ENCODE results near the gene MTX1.

Gene MTX1

GRCh38 chr1:155175281-155175926, 33.1 kb upstream of the MTX1 start:
- ChIA-PET POLR2A (interaction anchor here (0.7 kb wide), 1 partner anchor 1317 kb away, joined by 3 read pairs; no protein-coding TSS in a partner anchor), CTCF (interaction anchor here (0.9 to 11.6 kb wide), 19 partner anchors 10 to 416 kb away, joined by 3 to 167 read pairs (median 4); partner anchors contain the start of genes MTX1 and THBS3)
- no peak for DNase-seq (ENCODE audit: extremely low spot score)
- no peak for TF ChIP-seq CTCF (IDR thresholded peaks at IDR 0.05; ENCODE audit: control extremely low read depth, extremely low read depth, low read depth, missing control alignments)

- ChIA-PET POLR2A (no interaction called here), CTCF (interaction anchor here (0.9 to 11.6 kb wide), 15 partner anchors 9 to 415 kb away, joined by 3 to 167 read pairs (median 8); partner anchors contain the start of genes MTX1 and THBS3)
- TF ChIP-seq CTCF (IDR thresholded peaks at IDR 0.05; ENCODE audit: control extremely low read depth, extremely low read depth, low read depth, missing control alignments), result no peak
- no peak for DNase-seq (ENCODE audit: extremely low spot score)
These were observed 32.5 kb upstream of the MTX1 start for GRCh38 chr1:155175927-155176371.

GRCh38 chr1:155176544-155177071, 31.9 kb upstream of the MTX1 start:
- peak; percentile 94 for TF ChIP-seq CTCF (IDR thresholded peaks at IDR 0.05; ENCODE audit: control extremely low read depth, extremely low read depth, low read depth, missing control alignments)
- POLR2A ChIA-PET, result no interaction called here
- DNase-seq (ENCODE audit: extremely low spot score), result peak; percentile 89
- CTCF ChIA-PET, result interaction anchor here (0.7 to 11.6 kb wide), 15 partner anchors 9 to 206 kb away, joined by 3 to 167 read pairs (median 9); partner anchors contain the start of genes MTX1, SHC1 and THBS3

GRCh38 chr1:155177192-155177917, 31.1 kb upstream of the MTX1 start:
- ChIA-PET POLR2A (no interaction called here), CTCF (interaction anchor here (0.7 to 11.6 kb wide), 14 partner anchors 9 to 207 kb away, joined by 3 to 167 read pairs (median 6); partner anchors contain the start of gene SHC1)
- DNase-seq (ENCODE audit: extremely low spot score), result no peak
- no peak for TF ChIP-seq CTCF (IDR thresholded peaks at IDR 0.05; ENCODE audit: control extremely low read depth, extremely low read depth, low read depth, missing control alignments)

GRCh38 chr1:155177918-155178281, 30.6 kb upstream of the MTX1 start:
- DNase-seq (ENCODE audit: extremely low spot score), result no peak
- ChIA-PET POLR2A (interaction anchor here (0.6 kb wide), 1 partner anchor 17 kb away, joined by 3 read pairs; no protein-coding TSS in a partner anchor), CTCF (interaction anchor here (0.7 to 11.6 kb wide), 12 partner anchors 8 to 93 kb away, joined by 3 to 167 read pairs (median 6); no protein-coding TSS in a partner anchor)
- no peak for TF ChIP-seq CTCF (IDR thresholded peaks at IDR 0.05; ENCODE audit: control extremely low read depth, extremely low read depth, low read depth, missing control alignments)

- TF ChIP-seq CTCF (IDR thresholded peaks at IDR 0.05; ENCODE audit: control extremely low read depth, extremely low read depth, low read depth, missing control alignments), result no peak
- no peak for DNase-seq (ENCODE audit: extremely low spot score)
- CTCF ChIA-PET, result interaction anchor here (1.8 to 11.6 kb wide), 5 partner anchors 11 to 87 kb away, joined by 6 to 167 read pairs (median 9); no protein-coding TSS in a partner anchor
- POLR2A ChIA-PET, result interaction anchor here (0.6 kb wide), 1 partner anchor 16 kb away, joined by 3 read pairs; no protein-coding TSS in a partner anchor
These were observed 29.9 kb upstream of the MTX1 start for GRCh38 chr1:155178441-155179111.
